GM23338 (cell line): Measurements from ENCODE around the gene CGGBP1.

Source experiments
- EZH2 ChIP-seq: fragments of 200-600 bp; sonication (generic); IDR thresholded peaks from one replicate; pipeline ENCODE4 v1.8.0; 2017; ENCODE audit warnings: antibody characterized with exemption, mild to moderate bottlenecking, low read depth; ENCODE audit not compliant: unreplicated experiment
- EZH2phosphoT487 ChIP-seq: fragments of 200-600 bp; sonication (generic); IDR thresholded peaks from one replicate; pipeline ENCODE4 v1.8.1; 2018; ENCODE audit warnings: antibody characterized with exemption; ENCODE audit not compliant: unreplicated experiment
- POLR2AphosphoS5 ChIP-seq: IDR thresholded peaks from 2 replicates; pipeline ENCODE4 v1.6.1; 2016; ENCODE audit warnings: antibody characterized with exemption, low read depth
- ZNF331 ChIP-seq: fragments of 250-450 bp; sonication (Bioruptor Pico); IDR thresholded peaks from 2 replicates; pipeline ENCODE4 v1.5.0; 2020; ENCODE audit warnings: low read depth, mild to moderate bottlenecking, moderate library complexity
- TF ChIP-seq, protein P1 (sequence below), 2 experiments: fragments of 200-600 bp in 1 of 2; sonication (generic) in 1 of 2; conservative IDR thresholded peaks; 2 replicates each; pipeline versions ENCODE4 v1.5.1 to v1.6.1; 2016 to 2017; ENCODE audit warnings: antibody characterized with exemption in 2 of 2, low read depth in 2 of 2, mild to moderate bottlenecking in 2 of 2, moderate library complexity in 1 of 2
- TF ChIP-seq, protein P2 (sequence below): IDR thresholded peaks from one replicate; pipeline ENCODE4 v1.6.1; 2018; ENCODE audit warnings: antibody characterized with exemption; ENCODE audit not compliant: unreplicated experiment

- TF ChIP-seq ZNF331 (CRISPR knock-in tag) (no peak), EZH2 (no peak), POLR2AphosphoS5 (no peak), EZH2phosphoT487 (no peak)
- TF ChIP-seq, protein P1, sequence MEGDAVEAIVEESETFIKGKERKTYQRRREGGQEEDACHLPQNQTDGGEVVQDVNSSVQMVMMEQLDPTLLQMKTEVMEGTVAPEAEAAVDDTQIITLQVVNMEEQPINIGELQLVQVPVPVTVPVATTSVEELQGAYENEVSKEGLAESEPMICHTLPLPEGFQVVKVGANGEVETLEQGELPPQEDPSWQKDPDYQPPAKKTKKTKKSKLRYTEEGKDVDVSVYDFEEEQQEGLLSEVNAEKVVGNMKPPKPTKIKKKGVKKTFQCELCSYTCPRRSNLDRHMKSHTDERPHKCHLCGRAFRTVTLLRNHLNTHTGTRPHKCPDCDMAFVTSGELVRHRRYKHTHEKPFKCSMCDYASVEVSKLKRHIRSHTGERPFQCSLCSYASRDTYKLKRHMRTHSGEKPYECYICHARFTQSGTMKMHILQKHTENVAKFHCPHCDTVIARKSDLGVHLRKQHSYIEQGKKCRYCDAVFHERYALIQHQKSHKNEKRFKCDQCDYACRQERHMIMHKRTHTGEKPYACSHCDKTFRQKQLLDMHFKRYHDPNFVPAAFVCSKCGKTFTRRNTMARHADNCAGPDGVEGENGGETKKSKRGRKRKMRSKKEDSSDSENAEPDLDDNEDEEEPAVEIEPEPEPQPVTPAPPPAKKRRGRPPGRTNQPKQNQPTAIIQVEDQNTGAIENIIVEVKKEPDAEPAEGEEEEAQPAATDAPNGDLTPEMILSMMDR (conservative IDR thresholded peaks at IDR 0.05; ENCODE audit: low read depth in 2 of 2): no peak
- TF ChIP-seq, protein P2, sequence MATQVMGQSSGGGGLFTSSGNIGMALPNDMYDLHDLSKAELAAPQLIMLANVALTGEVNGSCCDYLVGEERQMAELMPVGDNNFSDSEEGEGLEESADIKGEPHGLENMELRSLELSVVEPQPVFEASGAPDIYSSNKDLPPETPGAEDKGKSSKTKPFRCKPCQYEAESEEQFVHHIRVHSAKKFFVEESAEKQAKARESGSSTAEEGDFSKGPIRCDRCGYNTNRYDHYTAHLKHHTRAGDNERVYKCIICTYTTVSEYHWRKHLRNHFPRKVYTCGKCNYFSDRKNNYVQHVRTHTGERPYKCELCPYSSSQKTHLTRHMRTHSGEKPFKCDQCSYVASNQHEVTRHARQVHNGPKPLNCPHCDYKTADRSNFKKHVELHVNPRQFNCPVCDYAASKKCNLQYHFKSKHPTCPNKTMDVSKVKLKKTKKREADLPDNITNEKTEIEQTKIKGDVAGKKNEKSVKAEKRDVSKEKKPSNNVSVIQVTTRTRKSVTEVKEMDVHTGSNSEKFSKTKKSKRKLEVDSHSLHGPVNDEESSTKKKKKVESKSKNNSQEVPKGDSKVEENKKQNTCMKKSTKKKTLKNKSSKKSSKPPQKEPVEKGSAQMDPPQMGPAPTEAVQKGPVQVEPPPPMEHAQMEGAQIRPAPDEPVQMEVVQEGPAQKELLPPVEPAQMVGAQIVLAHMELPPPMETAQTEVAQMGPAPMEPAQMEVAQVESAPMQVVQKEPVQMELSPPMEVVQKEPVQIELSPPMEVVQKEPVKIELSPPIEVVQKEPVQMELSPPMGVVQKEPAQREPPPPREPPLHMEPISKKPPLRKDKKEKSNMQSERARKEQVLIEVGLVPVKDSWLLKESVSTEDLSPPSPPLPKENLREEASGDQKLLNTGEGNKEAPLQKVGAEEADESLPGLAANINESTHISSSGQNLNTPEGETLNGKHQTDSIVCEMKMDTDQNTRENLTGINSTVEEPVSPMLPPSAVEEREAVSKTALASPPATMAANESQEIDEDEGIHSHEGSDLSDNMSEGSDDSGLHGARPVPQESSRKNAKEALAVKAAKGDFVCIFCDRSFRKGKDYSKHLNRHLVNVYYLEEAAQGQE: no peak
Observed at GRCh38 chr3:88093266-88093665, 34.5 kb upstream of the CGGBP1 start.
